ENCODE results near the gene PCDH11Y. TPM values are rescaled to one million over a fixed set of nuclear protein-coding genes. Genes with fewer than 3 reads are reported as not detected.
A peak's percentile ranks its signal among the peaks of the same experiment; 100 is the strongest.
"Not testable (repeated sequence)": the region's sequence is repeated elsewhere in the genome, so short reads cannot be mapped to it uniquely, and the experiment has no call there.

PCDH11Y gene, protein sequence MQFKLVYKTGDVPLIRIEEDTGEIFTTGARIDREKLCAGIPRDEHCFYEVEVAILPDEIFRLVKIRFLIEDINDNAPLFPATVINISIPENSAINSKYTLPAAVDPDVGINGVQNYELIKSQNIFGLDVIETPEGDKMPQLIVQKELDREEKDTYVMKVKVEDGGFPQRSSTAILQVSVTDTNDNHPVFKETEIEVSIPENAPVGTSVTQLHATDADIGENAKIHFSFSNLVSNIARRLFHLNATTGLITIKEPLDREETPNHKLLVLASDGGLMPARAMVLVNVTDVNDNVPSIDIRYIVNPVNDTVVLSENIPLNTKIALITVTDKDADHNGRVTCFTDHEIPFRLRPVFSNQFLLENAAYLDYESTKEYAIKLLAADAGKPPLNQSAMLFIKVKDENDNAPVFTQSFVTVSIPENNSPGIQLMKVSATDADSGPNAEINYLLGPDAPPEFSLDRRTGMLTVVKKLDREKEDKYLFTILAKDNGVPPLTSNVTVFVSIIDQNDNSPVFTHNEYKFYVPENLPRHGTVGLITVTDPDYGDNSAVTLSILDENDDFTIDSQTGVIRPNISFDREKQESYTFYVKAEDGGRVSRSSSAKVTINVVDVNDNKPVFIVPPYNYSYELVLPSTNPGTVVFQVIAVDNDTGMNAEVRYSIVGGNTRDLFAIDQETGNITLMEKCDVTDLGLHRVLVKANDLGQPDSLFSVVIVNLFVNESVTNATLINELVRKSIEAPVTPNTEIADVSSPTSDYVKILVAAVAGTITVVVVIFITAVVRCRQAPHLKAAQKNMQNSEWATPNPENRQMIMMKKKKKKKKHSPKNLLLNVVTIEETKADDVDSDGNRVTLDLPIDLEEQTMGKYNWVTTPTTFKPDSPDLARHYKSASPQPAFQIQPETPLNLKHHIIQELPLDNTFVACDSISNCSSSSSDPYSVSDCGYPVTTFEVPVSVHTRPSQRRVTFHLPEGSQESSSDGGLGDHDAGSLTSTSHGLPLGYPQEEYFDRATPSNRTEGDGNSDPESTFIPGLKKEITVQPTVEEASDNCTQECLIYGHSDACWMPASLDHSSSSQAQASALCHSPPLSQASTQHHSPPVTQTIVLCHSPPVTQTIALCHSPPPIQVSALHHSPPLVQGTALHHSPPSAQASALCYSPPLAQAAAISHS (N-terminal part only)
- not detected in 2 replicates for total RNA-seq (2013; cell fraction: nucleolus; rRNA removed)
- total RNA-seq (2014; rRNA removed) = not detected in 2 replicates
- total RNA-seq (2014; rRNA removed; fragmentation: Illumina TruSeq; extraction: Trizol) = not detected in 2 replicates
- total RNA-seq (2021) = not detected in 2 replicates
- not detected for polyA plus RNA-seq (2011; ENCODE audit: low read depth)
- not detected in 2 replicates for polyA plus RNA-seq (2011; rRNA removed)
- polyA plus RNA-seq (2011; cell fraction: cytosol; rRNA removed) = not detected in 2 replicates
- not detected in 2 replicates for polyA plus RNA-seq (2011; cell fraction: nucleus; rRNA removed)
- not detected in 2 replicates for polyA plus RNA-seq (2012)
- not detected in 2 replicates for polyA plus RNA-seq (2014; fragmentation: Illumina TruSeq; extraction: Trizol)
- polyA plus RNA-seq (2014; fragmentation: Nextera tagmentation; extraction: Ambion mirVana) = not detected
- polyA plus RNA-seq (2014; rRNA removed) = not detected in 2 replicates
- not detected for polyA plus RNA-seq (2016; fragmentation: Nextera tagmentation; extraction: Ambion mirVana)
- polyA minus RNA-seq (2011; rRNA and poly(A)+ RNA removed) = not detected in 2 replicates
- polyA minus RNA-seq (2011; cell fraction: cytosol; rRNA and poly(A)+ RNA removed) = not detected in 2 replicates
- polyA minus RNA-seq (2011; cell fraction: nucleus; rRNA and poly(A)+ RNA removed) = not detected in 2 replicates
- percentile 1 among the genes with signal in this experiment for Bru-seq, nascent RNA
- BruChase-seq, experiment 1, labeled RNA remaining after a 6-hour chase = percentile 1 among the genes with signal in this experiment
- percentile 1 among the genes with signal in this experiment for BruChase-seq, experiment 2, labeled RNA remaining after a 2-hour chase
- long read RNA-seq, experiment 1 = 0 reads
- long read RNA-seq, experiment 2 = 0 reads

DNA sequence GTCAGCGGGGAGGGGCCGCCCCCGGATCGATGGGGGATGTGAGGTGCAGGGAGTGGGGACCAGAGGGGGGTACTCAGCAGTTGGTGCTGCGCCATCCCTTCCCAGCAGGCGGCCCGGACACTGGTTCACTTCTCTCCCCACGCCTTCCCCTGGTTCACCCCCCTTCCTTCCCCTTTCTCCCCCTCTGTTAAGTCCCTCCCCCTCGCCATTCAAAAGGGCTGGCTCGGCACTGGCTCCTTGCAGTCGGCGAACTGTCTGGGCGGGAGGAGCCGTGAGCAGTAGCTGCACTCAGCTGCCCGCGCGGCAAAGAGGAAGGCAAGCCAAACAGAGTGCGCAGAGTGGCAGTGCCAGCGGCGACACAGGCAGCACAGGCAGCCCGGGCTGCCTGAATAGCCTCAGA is at the start of gene PCDH11Y:
Gene PCDH11Y (plus strand): TSS at position 240 of the 400 bp plus-strand sequence. CDS start 56,804 bp downstream, outside the sequence.
- H3K79me2 ChIP-seq (ENCODE audit: control insufficient read depth, insufficient read depth, low read length); H3K4me1 ChIP-seq (ENCODE audit: control insufficient read depth, insufficient read depth, low read length); H3K4me2 ChIP-seq (ENCODE audit: control insufficient read depth, insufficient read depth); H4K20me1 ChIP-seq (ENCODE audit: control insufficient read depth, insufficient read depth); H3K27ac ChIP-seq (ENCODE audit: control insufficient read depth, insufficient read depth); H3K9me3 ChIP-seq (replicated peaks; ENCODE audit: control insufficient read depth, insufficient read depth, low read length); H3K9ac ChIP-seq (ENCODE audit: control insufficient read depth, insufficient read depth, low read length); DNase-seq (ENCODE audit: low read depth, low spot score); H3K36me3 ChIP-seq (ENCODE audit: control insufficient read depth in 2 of 2, insufficient read depth in 2 of 2, low read length in 1 of 2); intact Hi-C loops (cut with micrococcal nuclease; ENCODE audit: unreplicated experiment); CTCF ChIA-PET; H3K4me3 ChIP-seq; in situ Hi-C loops (cut with MboI); H3K27me3 ChIP-seq (replicated peaks in 1 of 2; ENCODE audit: control insufficient read depth in 2 of 2, insufficient read depth in 2 of 2, low read length in 1 of 2); SMC1A ChIA-PET (ENCODE audit: uncharacterized antibody, unreplicated experiment); POLR2A ChIA-PET; RAD21 ChIA-PET (ENCODE audit: unreplicated experiment); FAIRE-seq; BruUV-seq (replicated peaks); ATAC-seq; H2AFZ ChIP-seq (ENCODE audit: control insufficient read depth, low read depth, low read length): not testable (repeated sequence)
- WGBS (ENCODE audit: insufficient coverage, insufficient replicate concordance, low lambda C conversion rate, missing lambda C conversion rate) = no CpG with 5 or more reads among the region's 21 CpGs

DNA sequence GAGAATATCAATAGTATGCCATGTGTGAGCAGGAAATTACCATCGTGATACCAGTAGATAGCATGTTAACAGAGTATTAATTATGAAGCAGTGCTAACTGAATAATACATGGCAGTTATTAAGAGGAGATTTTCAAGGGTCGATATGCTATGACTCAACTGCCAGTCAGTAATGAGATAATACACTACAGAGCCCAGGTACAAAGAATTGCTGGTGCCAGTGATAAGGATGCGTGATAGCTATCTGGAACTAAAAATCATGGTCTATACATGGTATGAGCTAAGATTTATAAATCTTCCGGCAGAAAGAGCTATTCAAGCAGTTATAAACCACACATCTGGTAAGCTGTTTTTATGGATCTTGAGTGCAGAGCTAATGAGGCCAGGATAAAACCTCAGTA is 32.2 kb upstream of the PCDH11Y start:
- H3K79me2 ChIP-seq (ENCODE audit: control insufficient read depth, insufficient read depth, low read length); H3K27me3 ChIP-seq (replicated peaks in 1 of 2; ENCODE audit: control insufficient read depth in 2 of 2, insufficient read depth in 2 of 2, low read length in 1 of 2); H3K9ac ChIP-seq (ENCODE audit: control insufficient read depth, insufficient read depth, low read length); H3K4me1 ChIP-seq (ENCODE audit: control insufficient read depth, insufficient read depth, low read length); H3K4me2 ChIP-seq (ENCODE audit: control insufficient read depth, insufficient read depth); intact Hi-C loops (cut with micrococcal nuclease; ENCODE audit: unreplicated experiment); POLR2A ChIA-PET; FAIRE-seq; H2AFZ ChIP-seq (ENCODE audit: control insufficient read depth, low read depth, low read length); SMC1A ChIA-PET (ENCODE audit: uncharacterized antibody, unreplicated experiment); H3K36me3 ChIP-seq (ENCODE audit: control insufficient read depth in 2 of 2, insufficient read depth in 2 of 2, low read length in 1 of 2); H3K9me3 ChIP-seq (replicated peaks; ENCODE audit: control insufficient read depth, insufficient read depth, low read length); CTCF ChIA-PET; DNase-seq (ENCODE audit: low read depth, low spot score); H3K27ac ChIP-seq (ENCODE audit: control insufficient read depth, insufficient read depth); ATAC-seq; H4K20me1 ChIP-seq (ENCODE audit: control insufficient read depth, insufficient read depth); in situ Hi-C loops (cut with MboI); RAD21 ChIA-PET (ENCODE audit: unreplicated experiment); H3K4me3 ChIP-seq; BruUV-seq (replicated peaks): not testable (repeated sequence)
- no CpG with 5 or more reads among the region's 4 CpGs for WGBS (ENCODE audit: insufficient coverage, insufficient replicate concordance, low lambda C conversion rate, missing lambda C conversion rate)

DNA sequence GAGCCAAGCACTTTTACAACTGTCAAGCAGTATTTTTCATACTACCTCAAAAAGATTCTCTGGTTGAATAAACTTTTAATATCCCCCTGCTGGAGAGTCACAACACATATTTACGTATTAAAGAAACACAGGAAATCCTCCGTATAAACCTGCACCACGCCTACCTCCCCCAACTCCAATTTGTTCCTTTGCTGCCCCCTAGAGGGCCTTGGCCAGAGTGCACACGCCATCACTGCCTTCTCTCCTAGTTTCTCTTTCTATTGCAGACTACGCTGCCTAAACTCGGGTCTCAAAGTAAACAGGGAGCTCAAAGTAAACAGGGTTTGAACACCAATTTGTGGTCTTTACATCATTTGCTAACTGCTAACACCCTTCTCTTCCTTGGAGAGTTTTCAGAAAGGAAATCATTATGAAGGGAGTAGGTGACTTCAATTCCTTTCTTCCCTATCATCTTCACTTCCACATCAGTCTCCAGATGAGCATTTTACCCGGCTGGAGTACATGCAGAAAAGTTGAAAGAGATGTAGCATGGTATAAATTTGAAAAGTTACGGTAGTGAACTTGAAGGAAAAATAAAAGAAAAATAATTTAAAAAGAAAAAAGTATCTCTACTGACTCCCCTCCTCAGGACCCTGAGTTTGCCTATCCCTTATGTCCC is 8.2 kb upstream of the PCDH11Y start:
- H3K9ac ChIP-seq (ENCODE audit: control insufficient read depth, insufficient read depth, low read length); CTCF ChIA-PET; SMC1A ChIA-PET (ENCODE audit: uncharacterized antibody, unreplicated experiment); in situ Hi-C loops (cut with MboI); H3K4me3 ChIP-seq; H2AFZ ChIP-seq (ENCODE audit: control insufficient read depth, low read depth, low read length); intact Hi-C loops (cut with micrococcal nuclease; ENCODE audit: unreplicated experiment); RAD21 ChIA-PET (ENCODE audit: unreplicated experiment); H3K27ac ChIP-seq (ENCODE audit: control insufficient read depth, insufficient read depth); H4K20me1 ChIP-seq (ENCODE audit: control insufficient read depth, insufficient read depth); H3K4me1 ChIP-seq (ENCODE audit: control insufficient read depth, insufficient read depth, low read length); H3K27me3 ChIP-seq (replicated peaks in 1 of 2; ENCODE audit: control insufficient read depth in 2 of 2, insufficient read depth in 2 of 2, low read length in 1 of 2); H3K36me3 ChIP-seq (ENCODE audit: control insufficient read depth in 2 of 2, insufficient read depth in 2 of 2, low read length in 1 of 2); FAIRE-seq; DNase-seq (ENCODE audit: low read depth, low spot score); BruUV-seq (replicated peaks); H3K9me3 ChIP-seq (replicated peaks; ENCODE audit: control insufficient read depth, insufficient read depth, low read length); H3K79me2 ChIP-seq (ENCODE audit: control insufficient read depth, insufficient read depth, low read length); H3K4me2 ChIP-seq (ENCODE audit: control insufficient read depth, insufficient read depth); POLR2A ChIA-PET: not testable (repeated sequence)
- no CpG with 5 or more reads among the region's 8 CpGs for WGBS (ENCODE audit: insufficient coverage, insufficient replicate concordance, low lambda C conversion rate, missing lambda C conversion rate)
- peak; percentile 91 for ATAC-seq

Data from GM12878 (cell line).